Activated naive CD8-positive, alpha-beta T cell (primary cell): ENCODE results near the gene CDC45.
A peak's percentile ranks its signal among the peaks of the same experiment; 100 is the strongest.

Source experiments
- H3K27ac Mint-ChIP-seq: one replicate; pipeline ENCODE4 v1.8.0; 2021; ENCODE audit warnings: mixed read lengths
- H3K27me3 Mint-ChIP-seq: one replicate; pipeline ENCODE4 v1.8.0; 2021; ENCODE audit warnings: mixed read lengths
- H3K36me3 Mint-ChIP-seq: one replicate; pipeline ENCODE4 v1.8.0; 2021; ENCODE audit warnings: mixed read lengths
- H3K4me1 Mint-ChIP-seq: one replicate; pipeline ENCODE4 v1.8.0; 2021; ENCODE audit warnings: low read depth, mixed read lengths
- H3K4me3 Mint-ChIP-seq: one replicate; pipeline ENCODE4 v1.8.0; 2021; ENCODE audit warnings: mild to moderate bottlenecking, mixed read lengths
- H3K9me3 Mint-ChIP-seq: one replicate; pipeline ENCODE4 v1.8.0; 2021; ENCODE audit warnings: low read depth, mixed read lengths

Gene CDC45

GRCh38 chr22:19472233-19472632 is 7.5 kb upstream of the CDC45 start:
- Mint-ChIP-seq H3K27ac (no peak overlapping the region), H3K27me3 (no peaks in the 10 kb centered on the region), H3K4me1 (peaks cover 22% of the 10 kb centered on the region), H3K4me3 (no peak overlapping the region), H3K9me3 (no peaks in the 10 kb centered on the region), H3K36me3 (peaks cover 2% of the 10 kb centered on the region)

GRCh38 chr22:19473578-19473977 is 6.1 kb upstream of the CDC45 start:
- Mint-ChIP-seq H3K27me3 (no peaks in the 10 kb centered on the region), H3K27ac (no peak overlapping the region), H3K9me3 (no peaks in the 10 kb centered on the region), H3K4me1 (peaks cover 33% of the 10 kb centered on the region), H3K4me3 (no peak overlapping the region), H3K36me3 (peaks cover 2% of the 10 kb centered on the region)

- Mint-ChIP-seq H3K36me3 (peaks cover 4% of the 10 kb centered on the region), H3K4me3 (no peak overlapping the region), H3K27ac (no peak overlapping the region)
Measured at GRCh38 chr22:19476023-19476422, 3.7 kb upstream of the CDC45 start.

GRCh38 chr22:19477321-19478044 is 2.2 kb upstream of the CDC45 start:
- Mint-ChIP-seq H3K36me3 (peaks cover 4% of the 10 kb centered on the region), H3K4me1 (peaks cover 40% of the 10 kb centered on the region), H3K9me3 (no peaks in the 10 kb centered on the region), H3K4me3 (peak overlapping the region; percentile 99), H3K27ac (peak overlapping the region; percentile 75), H3K27me3 (no peaks in the 10 kb centered on the region)

More at GRCh38 chr22:19476023-19476422, 3.7 kb upstream of the CDC45 start:
- peaks cover 40% of the 10 kb centered on the region for H3K4me1 Mint-ChIP-seq
- H3K27me3 Mint-ChIP-seq: no peaks in the 10 kb centered on the region
- no peaks in the 10 kb centered on the region for H3K9me3 Mint-ChIP-seq

- Mint-ChIP-seq H3K4me3 (peak overlapping the region; percentile 99), H3K27ac (peak overlapping the region; percentile 75), H3K9me3 (no peaks in the 10 kb centered on the region), H3K4me1 (peaks cover 38% of the 10 kb centered on the region), H3K36me3 (peaks cover 4% of the 10 kb centered on the region), H3K27me3 (no peaks in the 10 kb centered on the region)
Measured at GRCh38 chr22:19478045-19478900, 1.4 kb upstream of the CDC45 start.

- Mint-ChIP-seq H3K27ac (peak within 1 kb of the TSS; percentile 100), H3K4me1 (peaks cover 37% of the 10 kb centered on the region), H3K4me3 (peak within 1 kb of the TSS; percentile 99), H3K36me3 (peaks cover 7% of the 10 kb centered on the region), H3K27me3 (no peaks in the 10 kb centered on the region), H3K9me3 (no peaks in the 10 kb centered on the region)
Measured at GRCh38 chr22:19478901-19479354, 792 bp upstream of the CDC45 start, which contains the start of gene UFD1. UFD1 (minus strand) TSS chr22:19479193; CDS start chr22:19479085, 108 bp downstream.

GRCh38 chr22:19480173-19480568 is 451 bp downstream of the CDC45 start:
- H3K36me3 Mint-ChIP-seq: peaks cover 11% of the 10 kb centered on the region
- H3K4me1 Mint-ChIP-seq: peaks cover 34% of the 10 kb centered on the region
- peak overlapping the region; percentile 100 for H3K27ac Mint-ChIP-seq
- H3K4me3 Mint-ChIP-seq: peak overlapping the region; percentile 99
- H3K9me3 Mint-ChIP-seq: no peaks in the 10 kb centered on the region
- H3K27me3 Mint-ChIP-seq: no peaks in the 10 kb centered on the region

- H3K4me3 Mint-ChIP-seq: peak overlapping the region; percentile 99
- H3K9me3 Mint-ChIP-seq: no peaks in the 10 kb centered on the region
- no peak overlapping the region for H3K27ac Mint-ChIP-seq
- peaks cover 9% of the 10 kb centered on the region for H3K36me3 Mint-ChIP-seq
- no peaks in the 10 kb centered on the region for H3K27me3 Mint-ChIP-seq
- peaks cover 28% of the 10 kb centered on the region for H3K4me1 Mint-ChIP-seq
Measured at GRCh38 chr22:19480789-19481188, 1.1 kb downstream of the CDC45 start.

GRCh38 chr22:19482297-19482696 is 2.6 kb downstream of the CDC45 start:
- H3K4me1 Mint-ChIP-seq: peaks cover 17% of the 10 kb centered on the region
- no peak overlapping the region for H3K27ac Mint-ChIP-seq
- no peaks in the 10 kb centered on the region for H3K27me3 Mint-ChIP-seq
- no peaks in the 10 kb centered on the region for H3K9me3 Mint-ChIP-seq
- no peak overlapping the region for H3K4me3 Mint-ChIP-seq
- H3K36me3 Mint-ChIP-seq: peaks cover 11% of the 10 kb centered on the region

GRCh38 chr22:19483481-19484244 is 3.9 kb downstream of the CDC45 start:
- no peak overlapping the region for H3K4me3 Mint-ChIP-seq
- no peaks in the 10 kb centered on the region for H3K9me3 Mint-ChIP-seq
- H3K36me3 Mint-ChIP-seq: peaks cover 11% of the 10 kb centered on the region
- H3K27me3 Mint-ChIP-seq: no peaks in the 10 kb centered on the region
- peak overlapping the region; percentile 69 for H3K27ac Mint-ChIP-seq
- H3K4me1 Mint-ChIP-seq: peaks cover 7% of the 10 kb centered on the region

- H3K27me3 Mint-ChIP-seq: no peaks in the 10 kb centered on the region
- H3K27ac Mint-ChIP-seq: no peak overlapping the region
- H3K36me3 Mint-ChIP-seq: peaks cover 9% of the 10 kb centered on the region
- no peaks in the 10 kb centered on the region for H3K9me3 Mint-ChIP-seq
- peaks cover 8% of the 10 kb centered on the region for H3K4me1 Mint-ChIP-seq
- no peak overlapping the region for H3K4me3 Mint-ChIP-seq
Measured at GRCh38 chr22:19488285-19488684, 8.6 kb downstream of the CDC45 start.

GRCh38 chr22:19488884-19489843 is 9.4 kb downstream of the CDC45 start:
- H3K36me3 Mint-ChIP-seq: peaks cover 6% of the 10 kb centered on the region

GRCh38 chr22:19490628-19491230 is 11.0 kb downstream of the CDC45 start:
- Mint-ChIP-seq H3K27me3 (no peaks in the 10 kb centered on the region), H3K4me3 (no peak overlapping the region), H3K36me3 (peaks cover 3% of the 10 kb centered on the region), H3K27ac (no peak overlapping the region), H3K9me3 (no peaks in the 10 kb centered on the region), H3K4me1 (peaks cover 12% of the 10 kb centered on the region)

More at GRCh38 chr22:19488884-19489843, 9.4 kb downstream of the CDC45 start:
- Mint-ChIP-seq H3K4me3 (no peak overlapping the region), H3K27ac (no peak overlapping the region), H3K4me1 (peaks cover 8% of the 10 kb centered on the region), H3K27me3 (no peaks in the 10 kb centered on the region), H3K9me3 (no peaks in the 10 kb centered on the region)
